Endothelial cell of hepatic sinusoid (primary cell): ENCODE results near the gene ENAH.

Experiments
- in situ Hi-C: cut with HindIII; loops from 2 replicates; pipeline ENCODE4 v1.10.0; 2017; ENCODE audit warnings: low sequenced_read_pairs

Gene ENAH

DNA sequence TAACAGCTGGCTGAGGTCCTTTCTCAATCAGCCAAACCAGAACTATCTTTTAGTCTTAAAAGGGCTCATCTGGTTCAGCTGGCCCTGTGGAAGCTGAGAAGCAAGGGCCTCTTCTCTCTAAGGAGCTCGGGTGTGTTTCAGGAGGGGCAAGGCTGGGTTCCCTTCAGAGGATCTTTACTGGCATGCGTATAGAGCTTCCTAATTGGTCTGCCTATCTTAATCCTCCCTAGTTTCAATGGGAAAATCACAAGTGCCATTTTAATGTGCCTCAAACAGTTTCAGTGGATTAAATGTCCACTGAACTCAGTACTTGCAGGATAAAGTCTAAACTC lies 143.6 kb downstream of the ENAH start:
- in situ Hi-C loops: no loop called here

DNA sequence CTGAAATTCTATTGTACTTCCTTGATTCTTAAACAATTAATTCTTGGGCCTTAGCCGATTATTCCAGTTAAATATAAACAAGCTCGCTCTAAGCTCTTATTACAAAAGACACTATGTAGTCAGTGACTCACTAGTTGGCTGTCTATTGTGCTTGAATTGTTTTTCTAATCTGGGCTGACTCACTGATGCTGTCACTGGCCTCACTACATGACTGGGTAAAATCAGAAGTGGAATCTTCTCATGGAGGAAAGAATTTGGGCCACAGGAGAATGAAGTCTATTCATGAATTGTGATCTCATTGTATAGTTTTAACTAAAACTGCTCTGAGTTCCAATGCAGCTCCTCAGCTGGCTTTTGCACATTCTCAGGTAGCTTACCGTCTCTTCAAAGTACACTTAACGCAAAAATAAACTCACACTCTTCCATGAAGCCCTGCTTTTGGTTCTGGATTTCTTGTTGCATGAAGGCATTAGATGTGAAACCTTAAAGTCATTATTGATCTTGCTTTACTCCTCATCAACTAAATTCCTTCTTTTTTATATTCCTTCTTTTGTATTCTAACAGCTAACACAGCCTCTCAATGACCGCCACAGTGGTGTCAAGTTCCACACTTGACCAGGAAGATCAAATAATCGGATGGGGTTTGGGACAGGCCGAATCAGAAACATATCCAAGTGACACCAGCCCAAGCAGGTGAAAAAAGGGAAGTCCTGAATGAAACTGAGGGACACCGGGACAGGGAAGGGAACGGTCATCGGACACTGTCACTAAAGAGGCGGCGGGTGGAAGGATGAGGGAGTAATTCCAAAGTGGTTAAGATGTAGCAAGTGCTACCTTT lies 144.2 kb downstream of the ENAH start:
- in situ Hi-C loops: no loop called here

DNA sequence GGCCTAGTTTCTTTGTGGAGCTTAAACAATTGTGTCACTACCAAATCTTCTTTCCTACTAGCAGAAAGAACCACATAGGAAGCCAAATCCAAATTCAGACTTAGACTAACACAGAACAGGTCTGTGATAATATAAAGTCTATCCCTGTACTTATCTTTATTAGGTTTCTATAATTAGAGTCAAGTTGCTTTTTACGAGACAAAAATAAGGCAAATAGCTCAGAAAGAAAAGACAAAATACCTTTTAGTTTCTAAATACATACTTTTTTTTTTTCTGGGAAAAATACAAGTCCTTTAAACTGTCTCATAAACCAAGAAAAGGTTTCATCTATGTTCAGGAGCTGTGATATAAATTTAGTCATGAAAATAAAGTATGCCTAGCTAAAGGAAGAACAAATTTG lies 146.2 kb downstream of the ENAH start:
- in situ Hi-C loops: no loop called here

DNA sequence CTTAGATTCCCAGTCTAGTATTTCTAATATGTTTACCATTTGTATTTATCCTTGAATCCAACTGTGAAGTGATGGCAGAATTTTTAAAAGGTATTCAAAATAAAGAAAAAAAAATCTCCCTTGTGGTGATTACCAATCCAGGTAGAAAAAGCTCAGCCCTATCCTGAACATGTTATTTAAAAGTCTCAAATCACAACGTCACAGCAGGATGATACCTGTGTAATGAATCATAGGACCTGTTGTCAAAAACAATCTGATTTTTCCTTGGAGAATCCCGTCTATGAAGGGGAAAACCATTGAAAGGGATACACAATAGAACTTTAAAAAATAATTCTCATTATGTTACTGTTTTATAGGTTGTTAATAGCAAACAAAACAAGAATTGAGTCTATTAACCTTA lies 148.1 kb downstream of the ENAH start:
- in situ Hi-C loops: no loop called here

DNA sequence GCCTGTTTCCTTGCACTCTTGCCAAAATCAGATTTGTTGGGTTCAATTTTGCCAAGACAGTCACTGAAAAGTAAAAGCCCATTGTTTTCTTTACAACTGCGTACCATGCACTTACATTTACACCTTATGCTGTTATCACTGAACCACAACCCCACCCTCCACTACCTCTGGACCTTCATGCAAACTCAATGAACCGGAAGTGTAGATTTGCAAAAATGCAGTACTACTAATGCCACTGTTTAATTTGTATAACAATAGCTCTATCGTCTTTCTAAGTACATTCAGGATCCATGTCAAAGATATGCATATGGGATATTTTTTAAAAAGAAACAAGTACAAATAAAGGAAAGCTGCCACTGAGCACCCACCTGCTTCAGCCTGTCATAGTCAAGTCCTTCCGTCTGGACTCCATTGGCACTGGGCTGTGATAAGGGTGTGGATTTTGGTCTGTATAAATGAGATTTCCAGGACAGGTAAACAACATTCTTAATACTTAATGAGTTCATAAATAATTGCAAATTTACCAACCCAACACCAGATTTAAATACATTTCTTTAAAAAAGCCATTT lies 152.2 kb downstream of the ENAH start:
- in situ Hi-C loops: no loop called here

DNA sequence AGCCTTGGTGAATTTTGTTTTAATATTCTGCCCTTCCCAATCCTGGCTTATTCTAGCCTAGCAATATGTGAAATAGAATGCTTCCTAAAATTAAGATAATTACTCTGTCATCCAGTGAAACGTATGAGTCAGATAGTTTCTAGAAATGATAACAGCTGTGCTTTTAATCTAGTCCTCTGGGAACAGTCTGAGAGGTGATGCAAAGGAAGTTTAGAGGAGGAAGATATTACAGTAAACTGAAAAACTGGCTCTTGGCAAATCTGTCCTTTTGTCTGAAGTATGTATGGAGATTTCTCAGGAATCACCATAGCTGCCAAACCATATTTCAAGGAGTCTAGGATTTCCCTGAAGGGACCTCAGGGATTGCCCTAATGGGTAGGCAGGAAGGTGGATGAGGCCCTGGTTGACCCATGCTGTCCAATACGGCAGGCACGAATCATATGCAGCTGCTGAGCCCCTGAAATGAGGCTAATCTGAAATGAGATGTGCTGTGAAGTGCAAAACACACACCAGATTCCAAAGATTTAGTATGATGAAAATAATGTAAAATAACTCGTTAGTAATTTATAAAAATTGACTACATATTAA lies 154.3 kb downstream of the ENAH start:
- in situ Hi-C loops: loop anchor here (25.0 kb wide), 1 partner anchor 489 kb away; the partner anchor contains the start of gene SDE2

DNA sequence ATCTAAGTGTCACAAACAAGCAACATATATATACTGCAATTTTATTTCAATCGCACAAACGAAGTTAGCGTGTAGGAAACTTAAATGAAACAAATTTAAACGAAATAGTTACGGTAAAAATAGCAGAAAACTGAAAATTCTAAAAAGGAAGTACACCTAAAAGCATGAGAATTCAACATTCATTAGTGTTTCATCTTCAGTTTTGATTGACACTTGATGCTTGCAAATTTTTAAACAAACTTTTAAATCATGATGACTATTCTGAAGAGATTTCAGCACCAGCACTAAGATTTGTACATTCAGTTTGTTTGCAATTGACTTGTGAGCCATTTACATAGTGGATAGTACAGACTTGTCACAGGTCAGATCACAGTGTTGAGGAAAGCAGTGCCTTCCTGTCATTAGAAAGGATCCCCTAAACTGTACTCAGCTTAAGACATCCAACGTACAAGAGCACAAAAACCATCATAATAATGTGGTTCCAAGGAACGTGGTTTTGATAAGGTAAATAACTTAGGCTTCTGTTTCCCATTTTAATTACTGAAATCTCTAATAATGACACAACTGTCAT lies 158.0 kb downstream of the ENAH start:
- in situ Hi-C loops: loop anchor here (25.0 kb wide), 1 partner anchor 492 kb away; the partner anchor contains the start of gene SDE2

DNA sequence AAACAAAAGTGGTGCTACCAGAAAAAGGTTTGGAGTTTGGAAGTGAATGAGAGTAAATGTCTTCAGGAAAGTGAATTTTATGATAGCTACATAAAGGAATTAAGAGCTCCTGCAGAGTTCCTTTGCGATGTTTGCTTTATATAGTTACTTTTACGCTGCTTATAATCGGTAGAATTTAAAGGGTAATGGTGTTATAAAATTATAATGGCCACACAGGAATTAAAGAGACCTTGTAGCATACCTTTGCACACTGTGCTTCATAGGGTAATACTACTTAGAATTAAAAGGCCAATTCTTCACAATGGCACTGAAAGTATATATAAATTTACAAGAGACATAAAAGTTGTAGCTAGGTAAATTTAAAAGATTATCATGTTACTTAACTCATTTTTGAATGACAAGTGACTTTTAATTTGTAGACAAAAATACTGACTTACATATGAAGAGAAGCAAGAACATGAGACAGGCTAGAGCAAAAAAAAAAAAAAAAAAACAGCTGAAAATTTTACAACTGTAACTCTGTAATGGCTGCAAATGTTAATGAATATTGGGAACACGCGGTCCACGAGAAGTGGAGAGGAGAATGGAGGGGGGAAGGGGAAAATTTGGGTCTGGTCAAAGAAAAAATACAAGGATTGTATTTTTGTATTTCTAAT lies 159.2 kb downstream of the ENAH start:
- in situ Hi-C loops: loop anchor here (25.0 kb wide), 1 partner anchor 494 kb away; the partner anchor contains the start of gene SDE2

DNA sequence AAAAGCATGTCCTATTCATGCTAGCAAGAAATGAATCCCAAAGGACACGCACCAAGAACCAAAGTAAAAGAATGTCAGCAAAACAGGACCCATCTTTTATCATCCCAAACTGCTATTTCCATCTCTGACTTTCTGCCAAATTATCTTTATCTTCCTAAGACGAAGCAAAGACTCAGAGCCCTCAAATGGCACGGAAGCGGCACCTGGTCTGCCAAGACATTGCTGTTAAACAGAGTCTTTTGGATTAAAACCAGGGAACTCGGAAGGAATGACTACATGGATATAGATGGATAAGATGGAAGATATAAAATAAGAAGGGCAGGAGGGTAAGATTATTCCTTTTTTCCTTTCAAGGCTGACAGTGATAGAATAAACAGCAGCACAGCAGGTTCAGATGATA lies 164.2 kb downstream of the ENAH start:
- in situ Hi-C loops: loop anchor here (25.0 kb wide), 1 partner anchor 499 kb away; the partner anchor contains the start of gene SDE2

DNA sequence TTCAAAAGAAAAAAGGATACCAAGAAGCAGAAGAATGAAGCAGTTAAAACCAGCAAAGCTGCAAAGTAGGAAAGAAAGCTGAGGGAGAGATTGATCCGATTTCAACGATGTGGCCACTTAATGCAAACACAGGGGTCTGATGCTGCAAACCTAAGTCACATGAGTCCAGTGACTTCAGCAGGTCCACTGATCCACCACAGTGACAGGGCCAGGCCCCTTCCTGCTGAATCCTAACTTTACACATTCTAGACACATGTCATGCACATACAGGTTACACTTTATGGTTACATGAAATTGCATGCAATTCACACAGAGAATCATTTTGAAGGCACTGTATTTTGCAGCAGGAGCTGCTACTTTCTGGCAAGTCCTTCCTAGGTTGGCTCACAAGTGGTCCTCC lies 166.1 kb downstream of the ENAH start:
- in situ Hi-C loops: loop anchor here (25.0 kb wide), 1 partner anchor 500 kb away; the partner anchor contains the start of gene SDE2

DNA sequence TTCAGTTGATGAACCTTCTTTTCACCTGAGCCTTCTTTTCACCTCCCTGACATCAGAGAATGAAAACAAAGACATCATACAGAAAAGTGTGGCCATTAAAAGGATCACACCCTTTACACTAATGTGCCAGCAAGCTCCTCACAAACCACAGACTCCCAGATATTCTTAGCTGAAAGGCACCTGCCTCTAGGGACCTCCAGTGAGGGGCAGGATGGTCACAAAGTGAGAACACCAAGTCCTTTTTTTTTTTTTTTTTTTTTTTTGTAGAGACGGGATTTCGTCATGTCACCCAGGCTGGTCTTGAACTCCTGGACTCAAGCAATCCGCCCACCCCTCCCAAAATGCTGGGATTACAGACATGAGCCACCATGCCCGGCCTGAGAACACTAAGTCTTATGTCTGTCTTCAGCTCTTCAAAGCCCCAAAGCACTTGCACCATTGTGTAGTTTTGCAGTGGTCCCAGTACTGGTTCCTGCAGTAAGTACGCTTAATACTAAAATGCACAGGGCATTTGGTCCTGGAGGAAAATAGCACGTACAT lies 166.9 kb downstream of the ENAH start:
- in situ Hi-C loops: loop anchor here (25.0 kb wide), 1 partner anchor 501 kb away; the partner anchor contains the start of gene SDE2

DNA sequence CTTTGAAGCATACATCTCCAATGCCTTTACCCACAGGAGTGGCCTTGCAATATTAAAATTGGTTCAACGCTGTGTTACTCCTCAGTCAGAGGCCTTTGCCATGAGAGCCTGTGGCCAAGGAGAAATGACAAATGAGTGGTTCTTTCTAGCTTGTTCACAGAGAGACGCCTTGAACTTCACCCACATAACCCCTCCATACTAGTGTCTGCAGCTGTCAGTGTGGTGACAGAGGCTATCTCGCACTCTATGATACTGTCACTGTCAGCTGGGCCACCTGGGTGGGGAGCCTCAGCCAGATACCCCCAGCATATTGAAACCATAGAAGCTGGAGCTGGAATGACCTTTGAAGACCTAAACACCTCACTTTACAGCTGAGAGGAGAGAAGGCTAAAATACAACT lies 167.7 kb downstream of the ENAH start:
- in situ Hi-C loops: loop anchor here (25.0 kb wide), 1 partner anchor 502 kb away; the partner anchor contains the start of gene SDE2

DNA sequence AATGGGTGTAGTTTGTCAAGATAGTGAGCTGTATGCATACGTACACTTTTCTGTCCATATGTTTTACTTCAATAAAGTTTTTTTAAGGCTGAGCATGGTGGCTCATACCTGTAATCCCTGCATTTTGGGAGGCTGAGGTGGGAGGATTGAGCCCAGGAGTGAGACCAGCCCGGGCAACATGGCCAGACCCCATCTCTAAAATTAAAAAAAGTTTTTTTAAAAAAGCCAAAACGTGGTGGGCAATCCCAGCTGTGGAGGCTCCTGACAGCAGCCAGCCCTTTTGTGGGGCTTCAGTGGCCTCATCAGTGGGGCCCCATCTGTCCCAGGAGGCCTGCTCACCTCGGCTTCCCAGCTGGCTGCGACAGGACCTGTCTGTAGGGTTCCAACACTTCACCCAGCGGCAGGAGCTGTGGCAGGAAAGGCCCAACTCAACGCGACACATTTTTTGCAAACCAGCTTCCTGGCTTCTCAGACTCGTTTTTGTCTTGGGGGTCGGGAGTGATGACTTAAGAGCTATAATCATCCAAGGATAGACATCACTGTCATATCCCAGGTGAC lies 168.2 kb downstream of the ENAH start:
- in situ Hi-C loops: loop anchor here (25.0 kb wide), 1 partner anchor 503 kb away; the partner anchor contains the start of gene SDE2

DNA sequence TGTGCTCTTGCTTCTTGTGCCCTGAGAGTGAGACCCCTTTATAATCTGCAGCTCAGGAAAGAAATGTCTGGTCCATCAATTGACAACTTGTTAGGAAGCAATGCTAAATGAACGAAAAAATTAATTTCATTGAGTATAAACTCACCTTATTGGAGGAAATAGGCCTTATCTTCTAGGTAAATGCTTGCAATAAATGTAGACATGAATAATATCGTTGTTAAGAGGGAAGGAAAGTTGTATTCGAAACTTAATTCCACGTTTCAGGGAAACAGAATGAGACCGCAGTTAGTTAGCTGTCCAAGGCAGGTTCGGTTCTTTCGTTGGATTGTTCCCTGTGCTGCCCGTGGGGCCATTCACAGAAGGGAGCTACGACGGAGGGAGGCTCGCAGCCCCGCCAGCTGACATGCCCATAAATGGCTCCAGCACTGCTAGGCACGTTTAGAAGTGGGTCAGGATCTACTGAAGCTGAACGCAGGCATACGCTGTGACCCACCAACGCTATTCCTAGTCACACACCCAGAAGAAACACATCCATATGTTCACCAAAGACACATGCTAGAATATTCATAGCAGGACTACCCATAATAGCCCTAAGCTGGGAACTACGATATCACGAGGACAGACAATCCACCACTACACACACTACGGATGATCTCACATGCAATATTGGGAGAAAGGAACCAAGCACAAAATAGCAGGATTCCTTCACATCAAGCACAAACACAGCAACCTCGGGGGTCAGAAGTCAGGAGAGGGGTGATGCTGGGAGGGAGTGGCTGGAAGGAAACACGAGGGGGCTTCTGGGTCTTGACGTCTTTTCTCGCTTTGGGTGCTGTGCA lies 168.9 kb downstream of the ENAH start:
- in situ Hi-C loops: loop anchor here (25.0 kb wide), 1 partner anchor 503 kb away; the partner anchor contains the start of gene SDE2

DNA sequence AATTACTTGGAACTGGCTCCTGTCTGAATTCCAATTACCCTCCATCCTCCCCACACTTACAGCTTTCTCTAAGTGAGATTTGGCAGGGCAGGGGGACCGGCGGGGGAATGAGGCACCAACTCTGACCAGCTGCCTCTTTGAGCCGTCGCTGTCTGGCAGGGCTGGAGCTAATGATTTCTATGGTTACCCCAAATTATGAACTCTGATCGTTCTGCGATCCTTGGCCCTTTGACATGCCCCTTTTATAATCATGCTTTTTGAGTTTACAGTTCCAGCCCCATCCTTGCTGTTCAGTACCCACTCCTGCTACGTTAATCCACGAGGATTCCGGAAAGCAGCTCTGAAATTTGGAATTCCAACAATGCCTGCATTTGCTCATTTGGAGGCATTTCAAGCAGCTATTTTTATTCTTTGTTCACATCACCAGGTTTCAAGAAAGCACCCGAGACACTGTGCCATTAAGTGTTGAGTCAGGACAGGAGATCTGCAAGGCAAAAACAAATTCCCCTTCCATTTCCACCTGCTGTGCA lies 170.4 kb downstream of the ENAH start:
- in situ Hi-C loops: loop anchor here (25.0 kb wide), 1 partner anchor 505 kb away; the partner anchor contains the start of gene SDE2

DNA sequence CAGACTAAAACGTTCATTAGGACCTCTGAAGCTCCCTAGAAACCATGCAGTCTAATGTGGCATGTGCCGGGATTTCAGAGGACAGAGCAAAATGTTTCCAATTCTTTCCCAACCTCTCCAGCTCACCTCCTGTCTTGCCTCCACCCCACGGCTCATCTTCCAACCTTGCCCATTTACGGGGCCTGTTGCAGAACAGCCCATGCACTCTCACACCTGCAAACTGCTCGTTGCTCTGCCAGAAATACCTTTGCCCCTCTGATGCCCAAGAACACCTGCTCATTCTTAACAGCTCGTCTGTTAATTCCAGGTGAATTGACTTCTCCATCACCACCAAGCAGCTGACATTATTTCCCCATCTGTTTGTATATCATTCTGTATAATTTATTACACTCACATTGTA lies 171.2 kb downstream of the ENAH start:
- in situ Hi-C loops: loop anchor here (25.0 kb wide), 1 partner anchor 506 kb away; the partner anchor contains the start of gene SDE2

DNA sequence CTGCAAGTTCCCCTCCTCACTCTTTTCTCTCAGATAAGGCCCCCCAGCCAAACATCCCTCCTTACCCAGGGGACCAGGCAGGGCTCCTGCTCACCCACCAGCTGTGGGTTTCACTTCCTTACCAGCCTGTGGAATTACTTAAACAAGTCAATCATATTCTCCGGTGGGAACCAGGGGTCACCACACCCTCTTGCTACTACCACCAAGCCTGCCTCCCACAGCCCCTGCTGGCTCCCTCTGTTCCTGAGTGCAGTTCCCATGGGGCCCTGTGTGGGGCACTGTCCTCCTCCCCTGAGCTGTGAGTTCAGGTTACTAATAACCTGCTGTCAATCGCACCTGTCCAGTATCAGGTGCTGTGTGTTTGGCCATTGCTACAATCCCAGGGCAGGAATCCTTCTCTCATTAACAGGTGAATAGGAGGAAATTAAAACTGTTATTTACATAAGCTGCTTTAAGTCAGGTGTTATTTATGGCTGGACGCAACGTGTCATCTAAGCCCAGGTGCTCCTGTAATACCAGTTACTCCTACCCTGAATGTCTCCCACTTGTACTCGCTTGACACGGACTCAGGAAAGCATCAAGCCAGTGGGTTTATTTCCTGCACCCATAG lies 172.0 kb downstream of the ENAH start:
- in situ Hi-C loops: loop anchor here (25.0 kb wide), 1 partner anchor 506 kb away; the partner anchor contains the start of gene SDE2

DNA sequence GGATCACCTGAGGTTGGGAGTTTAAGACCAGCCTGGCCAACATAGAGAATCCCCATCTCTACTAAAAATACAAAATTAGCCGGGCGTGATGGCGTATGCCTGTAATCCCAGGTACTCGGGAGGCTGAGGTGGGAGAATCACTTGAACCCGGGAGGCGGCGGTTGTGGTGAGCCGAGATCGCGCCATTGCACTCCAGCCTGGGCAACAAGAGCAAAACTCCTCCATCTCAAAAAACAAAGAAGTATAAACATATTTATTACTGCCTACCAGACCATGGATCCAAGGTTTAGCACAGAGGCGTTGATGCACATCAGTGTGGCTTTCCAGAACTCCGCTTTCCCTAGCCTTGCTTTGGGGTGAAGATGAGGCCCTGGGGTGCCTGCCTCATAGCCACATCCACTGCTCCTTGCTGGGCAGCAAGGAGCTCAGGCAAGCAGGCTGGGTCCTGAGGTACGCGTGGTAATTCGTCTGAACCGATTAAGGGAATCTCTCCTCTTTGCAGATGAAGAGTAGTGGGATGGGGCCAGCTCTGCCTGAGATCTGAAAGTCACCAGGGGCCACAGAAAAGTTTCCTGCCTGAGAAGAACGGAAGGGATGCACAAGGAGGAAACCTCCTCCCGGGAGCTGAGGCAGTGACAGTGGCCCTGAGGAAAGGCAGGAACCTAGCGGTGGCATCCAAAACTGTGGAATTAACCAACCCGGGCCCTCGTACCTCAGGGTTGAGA lies 172.8 kb downstream of the ENAH start:
- in situ Hi-C loops: loop anchor here (25.0 kb wide), 1 partner anchor 507 kb away; the partner anchor contains the start of gene SDE2
